ENCODE measurements around the gene PPIP5K2. TPM values are rescaled to one million over a fixed set of nuclear protein-coding genes. Genes with fewer than 3 reads are reported as not detected.
A peak's percentile ranks its signal among the peaks of the same experiment; 100 is the strongest.

Gene PPIP5K2
- total RNA-seq, 2 experiments from 2014 or later: 50.5 to 59.5 TPM

GRCh38 chr5:103223031-103223955 is 103.2 kb downstream of the PPIP5K2 start:
- no peak overlapping the region for H3K4me3 Mint-ChIP-seq
- no peak for DNase-seq
- no peaks in the 10 kb centered on the region for H3K4me1 Mint-ChIP-seq (ENCODE audit: low read depth)
- POLR2A ChIA-PET: no interaction called here
- intact Hi-C loops (cut with micrococcal nuclease): no loop called here
- H3K9me3 Mint-ChIP-seq: peaks cover 2% of the 10 kb centered on the region
- H3K27ac Mint-ChIP-seq: no peak overlapping the region
- H3K27me3 Mint-ChIP-seq: peaks cover 9% of the 10 kb centered on the region
- H3K36me3 Mint-ChIP-seq (ENCODE audit: low read depth): peaks cover 1% of the 10 kb centered on the region
- no peak for ATAC-seq
- CTCF ChIA-PET: interaction anchor here (1.1 to 3.4 kb wide), 13 partner anchors 10 to 542 kb away, joined by 3 to 24 read pairs (median 9); no protein-coding TSS in a partner anchor
- TF ChIP-seq CTCF (IDR thresholded peaks at IDR 0.05): no peak

- H3K27me3 Mint-ChIP-seq: peaks cover 11% of the 10 kb centered on the region
- no peaks in the 10 kb centered on the region for H3K4me1 Mint-ChIP-seq (ENCODE audit: low read depth)
- DNase-seq (peak; percentile 57), ATAC-seq (peak; percentile 100)
- peaks cover 1% of the 10 kb centered on the region for H3K36me3 Mint-ChIP-seq (ENCODE audit: low read depth)
- intact Hi-C loops (cut with micrococcal nuclease): no loop called here
- ChIA-PET CTCF (interaction anchor here (0.6 to 3.4 kb wide), 29 partner anchors 8 to 687 kb away, joined by 3 to 24 read pairs (median 6); partner anchors contain the start of genes GIN1, MACIR and PPIP5K2), POLR2A (interaction anchor here (0.6 kb wide), 1 partner anchor 8 kb away, joined by 3 read pairs; no protein-coding TSS in a partner anchor)
- peaks cover 2% of the 10 kb centered on the region for H3K9me3 Mint-ChIP-seq
- TF ChIP-seq CTCF (IDR thresholded peaks at IDR 0.05): peak; percentile 74
- no peak overlapping the region for H3K4me3 Mint-ChIP-seq
- H3K27ac Mint-ChIP-seq: no peak overlapping the region
Measured at GRCh38 chr5:103224118-103224893, 104.2 kb downstream of the PPIP5K2 start.

- Mint-ChIP-seq H3K4me1 (ENCODE audit: low read depth) (no peaks in the 10 kb centered on the region), H3K36me3 (ENCODE audit: low read depth) (no peaks in the 10 kb centered on the region), H3K27me3 (peaks cover 11% of the 10 kb centered on the region), H3K9me3 (no peaks in the 10 kb centered on the region), H3K4me3 (no peak overlapping the region), H3K27ac (no peak overlapping the region)
- ChIA-PET POLR2A (interaction anchor here (0.6 to 0.8 kb wide), 2 partner anchors 9 to 114 kb away, joined by 3 read pairs; no protein-coding TSS in a partner anchor), CTCF (interaction anchor here (0.6 to 3.4 kb wide), 29 partner anchors 8 to 688 kb away, joined by 3 to 24 read pairs (median 6); partner anchors contain the start of genes GIN1, MACIR and PPIP5K2)
- no peak for TF ChIP-seq CTCF (IDR thresholded peaks at IDR 0.05)
- no peak for ATAC-seq
- DNase-seq: no peak
- intact Hi-C loops (cut with micrococcal nuclease): no loop called here
Measured at GRCh38 chr5:103224894-103225246, 104.8 kb downstream of the PPIP5K2 start.

GRCh38 chr5:103228061-103228460 is 108.0 kb downstream of the PPIP5K2 start:
- ChIA-PET POLR2A (no interaction called here), CTCF (no interaction called here)
- H3K4me1 Mint-ChIP-seq (ENCODE audit: low read depth): no peaks in the 10 kb centered on the region
- DNase-seq (no peak), ATAC-seq (no peak)
- peaks cover 11% of the 10 kb centered on the region for H3K27me3 Mint-ChIP-seq
- no peak overlapping the region for H3K27ac Mint-ChIP-seq
- H3K9me3 Mint-ChIP-seq: no peaks in the 10 kb centered on the region
- intact Hi-C loops (cut with micrococcal nuclease): no loop called here
- TF ChIP-seq CTCF (IDR thresholded peaks at IDR 0.05): no peak
- H3K4me3 Mint-ChIP-seq: no peak overlapping the region
- no peaks in the 10 kb centered on the region for H3K36me3 Mint-ChIP-seq (ENCODE audit: low read depth)

Measured in activated CD8-positive, alpha-beta T cell treated with anti-CD3 and anti-CD28 coated beads for 36 hours (primary cell).